Kidney (tissue), 14 donors: ENCODE results near the gene TELO2. TPM values are rescaled to one million over a fixed set of nuclear protein-coding genes. Genes with fewer than 3 reads are reported as not detected.

Experiments used
- DNase-seq, 5 donors: peaks; one replicate each; pipeline ENCODE4 v3.0.0-alpha.2; 2013 to 2020
- FAIRE-seq: peaks from 2 replicates; lab custom pipeline; 2012; peaks lifted over from hg19 to GRCh38; lab: Jason Lieb, UNC
- H3K27ac ChIP-seq, 2 donors: one replicate each; pipeline ENCODE4 v1.7.0; 2013; ENCODE audit warnings: low read depth in 2 of 2, low read length in 2 of 2, inconsistent platforms in 1 of 2
- H3K27me3 ChIP-seq: one replicate; pipeline ENCODE4 v1.7.1; 2013; ENCODE audit warnings: low read length, inconsistent platforms; ENCODE audit not compliant: control insufficient read depth, insufficient read depth
- H3K36me3 ChIP-seq, 3 donors: one replicate each; pipeline versions ENCODE4 v1.7.0 to v1.7.1; 2013; ENCODE audit warnings: low read length in 3 of 3, control low read depth in 1 of 3, inconsistent platforms in 1 of 3; ENCODE audit not compliant: insufficient read depth in 3 of 3, control insufficient read depth in 2 of 3
- H3K4me1 ChIP-seq, 3 donors: one replicate each; pipeline versions ENCODE4 v1.7.0 to v1.7.1; 2013; ENCODE audit warnings: low read length in 3 of 3, inconsistent platforms in 1 of 3, low read depth in 1 of 3; ENCODE audit not compliant: control insufficient read depth in 2 of 3, insufficient read depth in 2 of 3
- H3K4me3 ChIP-seq, 3 donors: one replicate each; pipeline versions ENCODE4 v1.7.0 to v1.8.1; 2013; ENCODE audit warnings: low read length in 3 of 3, control low read depth in 1 of 3, inconsistent platforms in 1 of 3
- H3K9ac ChIP-seq, 3 donors: one replicate each; pipeline versions ENCODE4 v1.7.0 to v1.7.1; 2013; ENCODE audit warnings: low read length in 3 of 3, control low read depth in 1 of 3, inconsistent platforms in 1 of 3
- H3K9me3 ChIP-seq, 3 donors: one replicate each; pipeline versions ENCODE4 v1.7.0 to v1.7.1; 2013; ENCODE audit warnings: low read length in 3 of 3, control low read depth in 1 of 3, inconsistent platforms in 1 of 3; ENCODE audit not compliant: control insufficient read depth in 2 of 3, insufficient read depth in 1 of 3
- CTCF ChIP-seq: IDR thresholded peaks from 3 replicates; pipeline ENCODE4 v1.5.1; 2012; ENCODE audit warnings: mild to moderate bottlenecking, moderate library complexity, borderline replicate concordance; ENCODE audit not compliant: insufficient read depth; ENCODE audit errors: extremely low read depth
- intact Hi-C: fragments of 100-400 bp; cut with DNase I; formaldehyde crosslinking; loops from one replicate; pipeline ENCODE4 v1.11.1; 2022
- polyA plus RNA-seq: library from polyadenylated mRNA; stranded (reverse); fragments of 350-450 nt; fragmentation: Illumina TruSeq; extraction: RNeasy Lipid Tissue Mini Kit (QIAGEN cat#74804); gene quantifications from one replicate; pipeline ENCODE4 v1.2.3, GENCODE V29; 2014; ENCODE audit warnings: low read depth, low replicate concordance; ENCODE audit not compliant: insufficient read depth
- total RNA-seq: library from RNA; stranded (reverse); fragmentation: NEBNext Ultra II Directional; extraction: Animal tissue kit (Norgen Biotek cat#: 25700); gene quantifications from one replicate; pipeline ENCODE4 v1.2.1, GENCODE V29; 2021
- donor health status: control.
- donor health status: control.
- donor health status: control.
- donor health status: control.
- donor health status: control.
- donor health status: DM: yes; HTN: yes; CAD: no.
- donor health status: Normal renal cell carcinoma (clear cell type).

Gene TELO2
- total and polyA plus RNA-seq, 2 donors from 2014 or later: 27.7 to 37.4 TPM

GRCh38 chr16:1556254-1556653 lies 63.1 kb downstream of the TELO2 start:
- Histone ChIP-seq H3K27ac (no peak overlapping the region), H3K4me1 (peaks cover 0 to 11% (median 0%) of the 10 kb centered on the region in 3 donors), H3K9ac (no peak overlapping the region), H3K27me3 (no peaks in the 10 kb centered on the region), H3K9me3 (no peaks in the 10 kb centered on the region), H3K36me3 (peaks cover 2 to 41% (median 29%) of the 10 kb centered on the region in 3 donors), H3K4me3 (no peak overlapping the region)
- FAIRE-seq: no peak
- peak in 1 of 5 donors; percentile 76 for DNase-seq
- no peak for TF ChIP-seq CTCF
- intact Hi-C loops: no loop called here

GRCh38 chr16:1557074-1557473 lies 63.9 kb downstream of the TELO2 start:
- DNase-seq: no peak
- H3K4me1 ChIP-seq: peaks cover 0 to 9% (median 0%) of the 10 kb centered on the region in 3 donors
- no peak overlapping the region for H3K27ac ChIP-seq
- H3K4me3 ChIP-seq: no peak overlapping the region
- peaks cover 2 to 36% (median 34%) of the 10 kb centered on the region in 3 donors for H3K36me3 ChIP-seq
- no peak for TF ChIP-seq CTCF
- no peak for FAIRE-seq
- H3K9ac ChIP-seq: no peak overlapping the region
- intact Hi-C loops: no loop called here
- H3K9me3 ChIP-seq: no peaks in the 10 kb centered on the region
- no peaks in the 10 kb centered on the region for H3K27me3 ChIP-seq

- H3K27me3 ChIP-seq: no peaks in the 10 kb centered on the region
- H3K4me3 ChIP-seq: no peak overlapping the region
- DNase-seq (no peak), FAIRE-seq (no peak)
- no peak overlapping the region for H3K27ac ChIP-seq
- H3K9ac ChIP-seq: no peak overlapping the region
- peaks cover 0 to 6% (median 0%) of the 10 kb centered on the region in 3 donors for H3K4me1 ChIP-seq
- H3K36me3 ChIP-seq: peaks cover 2 to 37% (median 35%) of the 10 kb centered on the region in 3 donors
- intact Hi-C loops: no loop called here
- H3K9me3 ChIP-seq: no peaks in the 10 kb centered on the region
- no peak for TF ChIP-seq CTCF
Observed at GRCh38 chr16:1557576-1557975, 64.4 kb downstream of the TELO2 start.

DNA sequence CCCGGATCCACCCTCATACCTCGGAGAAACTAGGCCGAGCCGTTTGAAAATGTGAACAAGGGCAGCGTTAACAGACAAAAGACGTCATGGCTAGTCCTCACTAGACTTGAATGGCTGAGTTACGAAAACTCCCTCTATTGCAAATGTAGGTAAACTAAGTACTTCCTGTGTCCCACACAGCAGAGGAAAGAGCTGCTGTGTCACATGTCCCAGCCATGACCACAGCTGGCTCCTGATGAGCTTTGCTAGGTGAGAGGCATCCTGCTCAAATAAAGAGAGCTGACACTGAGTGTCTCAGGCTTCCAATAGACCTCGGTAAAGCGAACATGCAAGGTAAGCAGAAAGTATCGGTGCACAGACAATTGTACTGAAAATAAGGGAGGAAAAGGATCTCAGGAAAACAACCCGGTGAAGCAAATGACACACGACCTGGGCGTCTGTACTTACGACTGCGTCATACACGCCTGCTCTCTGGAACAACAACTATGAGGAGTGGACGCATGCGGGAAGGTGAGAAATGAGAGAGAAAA lies 66.4 kb downstream of the TELO2 start:
- no peak overlapping the region for H3K9ac ChIP-seq
- intact Hi-C loops: no loop called here
- H3K4me1 ChIP-seq: peaks cover 0 to 6% (median 0%) of the 10 kb centered on the region in 3 donors
- H3K9me3 ChIP-seq: no peaks in the 10 kb centered on the region
- no peak for FAIRE-seq
- H3K27ac ChIP-seq: no peak overlapping the region
- no peaks in the 10 kb centered on the region for H3K27me3 ChIP-seq
- peaks cover 0 to 35% (median 34%) of the 10 kb centered on the region in 3 donors for H3K36me3 ChIP-seq
- H3K4me3 ChIP-seq: no peak overlapping the region
- DNase-seq: no peak
- TF ChIP-seq CTCF: no peak
